Right lobe of liver (tissue), 6 donors: ENCODE data around the gene CROCC2. TPM values are rescaled to one million over a fixed set of nuclear protein-coding genes. Genes with fewer than 3 reads are reported as not detected.

Experiments used
- ATAC-seq, 4 donors: fragments of 200-7000 bp; cut with Tn5 transposase; one replicate each; pipeline ENCODE4 v1.9.1; 2020; ENCODE audit warnings: mild to moderate bottlenecking in 4 of 4, moderate library complexity in 4 of 4
- DNase-seq, 3 donors: peaks; one replicate each; pipeline ENCODE4 v3.0.0-alpha.2; 2020
- H3K27ac ChIP-seq, 3 donors: fragments of 200-600 bp; one replicate each; pipeline ENCODE4 v1.8.0; 2022
- H3K27me3 ChIP-seq, 2 donors: fragments of 200-600 bp; one replicate each; pipeline ENCODE4 v1.8.0; 2022
- H3K36me3 ChIP-seq, 4 donors: fragments of 200-600 bp; sonication (generic) in 1 of 4; one replicate each; pipeline versions ENCODE4 v1.5.1 to v1.8.0; 2017 to 2022; ENCODE audit warnings: control low read depth in 1 of 4
- H3K4me1 ChIP-seq, 4 donors: fragments of 200-600 bp; sonication (generic) in 1 of 4; one replicate each; pipeline versions ENCODE4 v1.5.1 to v1.8.0; 2017 to 2022; ENCODE audit warnings: control low read depth in 1 of 4
- H3K4me3 ChIP-seq, 3 donors: fragments of 200-600 bp; one replicate each; pipeline ENCODE4 v1.8.0; 2022
- H3K9me3 ChIP-seq, 4 donors: fragments of 200-600 bp; sonication (generic) in 1 of 4; one replicate each; pipeline versions ENCODE4 v1.5.1 to v1.8.0; 2017 to 2022; ENCODE audit warnings: control low read depth in 1 of 4
- POLR2A ChIP-seq: fragments of 450-650 bp; IDR thresholded peaks from one replicate; pipeline ENCODE4 v1.6.1; 2017; ENCODE audit warnings: antibody characterized with exemption, mild to moderate bottlenecking
- WGBS: methylation state at CpG from one replicate; pipeline ENCODE4 v1.1.6; 2018; ENCODE audit warnings: low coverage, low lambda C conversion rate; ENCODE audit not compliant: insufficient coverage; ENCODE audit errors: missing lambda C conversion rate; 5-methylcytosine and 5-hydroxymethylcytosine counted together
- intact Hi-C, 2 donors: fragments of 100-400 bp; cut with DNase I; formaldehyde crosslinking; loops; one replicate each; pipeline versions ENCODE4 v1.11.2 to v1.14.1; 2022
- total RNA-seq, 6 experiments: library from RNA; depleted of rRNA in 2 of 6; stranded (reverse); fragments of >200 nt in 2 of 6; fragmentation: NEBNext Ultra II Directional in 3 of 6; extraction: Animal tissue kit (Norgen Biotek cat#: 25700) in 3 of 6; gene quantifications; one replicate each; pipeline versions ENCODE4 v1.1.0 to v1.2.4, GENCODE V29; 2016 to 2023
- TF ChIP-seq, protein P1 (sequence below), 4 donors: fragments of 200-600 bp in 3 of 4; fragments of 450-650 bp in 1 of 4; IDR thresholded peaks; one replicate each; pipeline versions ENCODE4 v1.5.1 to v1.8.0; 2016 to 2022; ENCODE audit warnings: antibody characterized with exemption in 4 of 4, mild to moderate bottlenecking in 2 of 4
- donor health status: DM: no; HTN: yes; CAD: no.
- donor health status: DM: no; HTN: no; CAD: no.
- donor health status: DM: no; HTN: no; CAD: no.
- donor health status: DM: no; HTN: yes; CAD: no.
- donor health status: DM: no; HTN: yes; CAD: no.

Gene CROCC2
- total RNA-seq, 6 experiments from 2014 or later: 0.06 to 0.15 (median 0.12) TPM; not detected in 1

DNA sequence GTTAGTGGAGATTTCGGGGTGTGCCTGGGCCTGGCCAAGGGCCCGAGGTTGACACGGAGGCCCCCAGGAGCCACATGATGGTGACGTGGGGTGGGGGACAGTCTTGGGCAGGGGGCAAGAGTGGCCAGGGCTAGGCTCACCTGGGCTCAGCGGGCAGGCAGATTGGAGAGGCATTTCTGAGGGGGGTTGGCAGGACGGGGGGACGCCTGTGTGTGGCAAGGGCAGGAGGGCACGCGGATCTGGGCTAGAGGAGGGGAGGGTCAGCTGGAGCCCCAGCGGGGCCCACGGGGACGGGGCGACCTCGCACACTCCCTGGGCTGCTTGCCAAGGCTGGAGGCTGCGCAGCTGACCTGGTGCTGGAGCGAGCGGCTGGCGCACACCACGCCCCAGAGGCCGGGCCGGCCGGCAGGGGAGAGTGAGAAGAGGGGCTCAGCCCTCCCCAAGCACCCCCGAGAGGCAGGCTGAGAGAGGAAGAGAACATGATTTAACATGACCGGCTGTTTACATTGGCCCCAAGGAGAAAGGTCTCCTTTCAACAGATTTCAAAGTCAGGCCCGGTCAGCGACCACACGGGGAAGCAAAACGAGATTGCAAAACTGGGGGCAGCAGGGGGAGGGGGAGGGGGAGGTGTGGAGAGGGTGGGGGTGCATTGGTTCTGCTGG lies 54.3 kb downstream of the CROCC2 start:
- WGBS: 14% methylated on average over 10 of the region's 28 CpGs
- DNase-seq: peak; percentile 62 to 81 (median 75)

DNA sequence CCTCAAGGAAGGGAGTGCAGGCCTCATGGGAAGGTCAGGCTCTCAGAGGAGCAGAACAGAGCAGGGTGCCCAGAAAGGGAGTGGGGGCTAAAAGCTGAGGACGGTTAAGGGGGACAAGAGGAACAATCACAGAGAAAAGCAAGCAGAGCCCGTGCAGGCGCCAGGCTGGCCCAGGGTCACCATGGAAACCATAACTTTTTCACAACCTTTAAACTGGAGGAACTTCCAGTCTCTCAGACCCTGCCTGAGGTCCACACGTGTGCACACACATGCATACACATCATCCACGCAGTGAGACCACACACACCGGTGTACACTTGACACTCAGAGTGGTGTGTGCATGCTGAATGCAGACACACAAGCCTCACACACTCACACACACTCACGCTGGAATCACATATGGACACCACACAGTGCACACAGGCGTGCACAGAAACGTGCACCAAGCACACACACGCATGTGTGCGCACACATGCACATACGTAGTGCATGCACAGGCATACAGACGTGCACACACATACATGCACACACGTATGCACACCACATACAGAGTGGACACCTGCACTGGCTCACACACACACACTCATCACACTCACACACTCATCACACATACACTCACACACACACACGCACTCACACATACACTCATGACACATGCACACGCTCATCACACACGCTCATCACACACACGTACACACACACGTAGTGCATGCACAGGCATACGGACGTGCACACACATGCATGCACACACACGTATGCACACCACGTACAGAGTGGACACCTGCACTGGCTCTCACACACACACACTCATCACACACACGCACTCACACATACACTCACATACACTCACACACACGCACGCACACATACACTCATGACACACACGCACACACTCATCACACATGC lies 55.1 kb downstream of the CROCC2 start:
- no peaks in the 10 kb centered on the region for H3K9me3 ChIP-seq
- WGBS: 58% methylated on average over 17 of the region's 27 CpGs
- TF ChIP-seq POLR2A: no peak
- TF ChIP-seq, protein P1, sequence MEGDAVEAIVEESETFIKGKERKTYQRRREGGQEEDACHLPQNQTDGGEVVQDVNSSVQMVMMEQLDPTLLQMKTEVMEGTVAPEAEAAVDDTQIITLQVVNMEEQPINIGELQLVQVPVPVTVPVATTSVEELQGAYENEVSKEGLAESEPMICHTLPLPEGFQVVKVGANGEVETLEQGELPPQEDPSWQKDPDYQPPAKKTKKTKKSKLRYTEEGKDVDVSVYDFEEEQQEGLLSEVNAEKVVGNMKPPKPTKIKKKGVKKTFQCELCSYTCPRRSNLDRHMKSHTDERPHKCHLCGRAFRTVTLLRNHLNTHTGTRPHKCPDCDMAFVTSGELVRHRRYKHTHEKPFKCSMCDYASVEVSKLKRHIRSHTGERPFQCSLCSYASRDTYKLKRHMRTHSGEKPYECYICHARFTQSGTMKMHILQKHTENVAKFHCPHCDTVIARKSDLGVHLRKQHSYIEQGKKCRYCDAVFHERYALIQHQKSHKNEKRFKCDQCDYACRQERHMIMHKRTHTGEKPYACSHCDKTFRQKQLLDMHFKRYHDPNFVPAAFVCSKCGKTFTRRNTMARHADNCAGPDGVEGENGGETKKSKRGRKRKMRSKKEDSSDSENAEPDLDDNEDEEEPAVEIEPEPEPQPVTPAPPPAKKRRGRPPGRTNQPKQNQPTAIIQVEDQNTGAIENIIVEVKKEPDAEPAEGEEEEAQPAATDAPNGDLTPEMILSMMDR (IDR thresholded peaks at IDR 0.05): no peak
- peaks cover 0 to 12% (median 3%) of the 10 kb centered on the region in 4 donors for H3K4me1 ChIP-seq
- intact Hi-C loops: no loop called here
- peak in 2 of 4 donors; percentile 1 to 31 for ATAC-seq
- H3K4me3 ChIP-seq: no peak overlapping the region
- H3K27me3 ChIP-seq: no peaks in the 10 kb centered on the region
- no peak overlapping the region for H3K27ac ChIP-seq
- DNase-seq: peak in 1 of 3 donors; percentile 49
- H3K36me3 ChIP-seq: no peaks in the 10 kb centered on the region

More for the DNA sequence above, 54.3 kb downstream of the CROCC2 start:
- Histone ChIP-seq H3K4me1 (peaks cover 0 to 12% (median 3%) of the 10 kb centered on the region in 4 donors), H3K27ac (peak overlapping the region in 1 of 3 donors; percentile 24), H3K4me3 (no peak overlapping the region), H3K36me3 (no peaks in the 10 kb centered on the region), H3K9me3 (no peaks in the 10 kb centered on the region), H3K27me3 (no peaks in the 10 kb centered on the region)
- intact Hi-C loops: no loop called here
- TF ChIP-seq POLR2A: no peak
- TF ChIP-seq, protein P1 (IDR thresholded peaks at IDR 0.05): no peak
- peak; percentile 50 to 65 (median 56) for ATAC-seq

DNA sequence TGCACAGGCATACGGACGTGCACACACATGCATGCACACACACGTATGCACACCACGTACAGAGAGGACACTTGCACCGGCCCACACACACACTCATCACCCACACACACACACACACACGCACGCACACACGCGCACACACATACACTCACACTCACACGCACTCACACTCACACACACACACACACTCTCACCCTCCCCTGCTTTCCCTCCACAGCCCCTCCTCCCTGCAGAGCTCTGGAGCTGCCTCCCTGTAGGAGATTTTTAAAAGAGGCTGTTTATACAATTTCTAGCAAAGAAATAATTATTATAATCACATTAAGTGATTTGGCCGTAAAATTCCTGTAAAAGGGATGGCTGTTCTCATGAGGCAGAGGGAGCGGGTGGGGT lies 55.8 kb downstream of the CROCC2 start:
- peaks cover 0 to 12% (median 3%) of the 10 kb centered on the region in 4 donors for H3K4me1 ChIP-seq
- no peak overlapping the region for H3K27ac ChIP-seq
- TF ChIP-seq POLR2A: no peak
- TF ChIP-seq, protein P1 (IDR thresholded peaks at IDR 0.05): no peak
- H3K4me3 ChIP-seq: no peak overlapping the region
- no peaks in the 10 kb centered on the region for H3K27me3 ChIP-seq
- no peaks in the 10 kb centered on the region for H3K36me3 ChIP-seq
- DNase-seq: no peak
- WGBS: 28% methylated on average over 8 of the region's 12 CpGs
- H3K9me3 ChIP-seq: no peaks in the 10 kb centered on the region
- intact Hi-C loops: no loop called here
- no peak for ATAC-seq

DNA sequence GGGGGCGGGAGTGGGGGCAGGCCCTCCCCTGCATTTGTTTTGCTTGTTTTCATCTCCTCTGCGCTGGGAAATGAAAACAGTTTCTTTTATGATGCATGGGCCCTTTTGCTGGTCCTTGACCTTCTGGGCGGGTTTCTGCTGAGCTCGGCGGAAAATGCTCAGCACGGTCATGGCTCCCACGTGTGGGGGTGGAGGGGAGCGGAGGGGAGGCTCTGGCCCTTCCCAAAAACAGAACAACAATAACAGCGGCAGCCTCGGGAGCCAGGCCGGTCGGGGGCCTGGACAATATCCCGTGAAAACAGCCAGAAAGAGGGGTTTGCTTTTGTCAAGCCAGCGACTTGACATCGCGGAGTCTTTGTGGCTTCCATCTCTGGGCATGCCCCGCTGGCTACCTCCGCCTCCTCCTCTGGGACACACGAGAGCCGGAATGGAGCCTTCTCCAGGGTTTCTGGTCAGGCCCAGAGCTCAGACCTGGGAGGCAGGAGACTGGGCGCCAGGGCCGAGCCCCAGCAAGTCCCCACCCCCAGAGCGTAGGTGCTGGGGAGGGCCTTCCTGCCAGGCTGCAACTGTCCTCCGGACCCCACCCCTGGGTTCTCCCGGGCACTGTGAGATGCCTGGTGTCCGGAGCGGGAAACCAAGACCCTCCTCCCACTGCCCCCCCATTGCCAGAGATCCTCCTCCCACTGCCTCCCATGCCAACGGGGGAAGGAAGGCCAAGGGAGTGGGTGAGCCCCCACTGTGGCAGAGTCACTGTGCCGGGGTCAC lies 56.3 kb downstream of the CROCC2 start:
- Histone ChIP-seq H3K4me3 (no peak overlapping the region), H3K4me1 (peaks cover 0 to 12% (median 3%) of the 10 kb centered on the region in 4 donors), H3K27ac (peak overlapping the region; percentile 47 to 70 (median 67)), H3K9me3 (no peaks in the 10 kb centered on the region), H3K36me3 (no peaks in the 10 kb centered on the region), H3K27me3 (no peaks in the 10 kb centered on the region)
- peak; percentile 72 to 85 (median 83) for DNase-seq
- intact Hi-C loops: no loop called here
- peak; percentile 52 to 64 (median 60) for ATAC-seq
- 1% methylated on average over 8 of the region's 29 CpGs for WGBS
- TF ChIP-seq POLR2A: no peak
- TF ChIP-seq, protein P1 (IDR thresholded peaks at IDR 0.05): no peak
